BJ (cell line): ENCODE results near the gene ARHGAP26. TPM values are rescaled to one million over a fixed set of nuclear protein-coding genes. Genes with fewer than 3 reads are reported as not detected.

Experiments used
- CTCF ChIA-PET: fragments of 350-600 bp; formaldehyde crosslinking; extraction: SDS; loops from one replicate; lab custom pipeline; 2021; ENCODE audit warnings: antibody characterized with exemption, inconsistent platforms; lab: Yijun Ruan, JAX
- POLR2A ChIA-PET: fragments of 300-600 bp; sonication (Branson Sonifier 250); formaldehyde crosslinking; extraction: SDS; loops from one replicate; lab custom pipeline; 2021; ENCODE audit warnings: antibody characterized with exemption; lab: Charles Lee
- DNase-seq: peaks from one replicate; pipeline ENCODE4 v3.0.0-alpha.2; 2011; ENCODE audit warnings: low read depth
- H3K27me3 ChIP-seq: 2 replicates; pipeline ENCODE4 v1.6.0; 2011; ENCODE audit warnings: low read length; ENCODE audit not compliant: control insufficient read depth, insufficient read depth
- H3K36me3 ChIP-seq: 2 replicates; pipeline ENCODE4 v1.5.1; 2011; ENCODE audit warnings: low read length; ENCODE audit not compliant: control insufficient read depth, insufficient read depth
- H3K4me3 ChIP-seq: 2 replicates; pipeline ENCODE4 v1.5.1; 2011; ENCODE audit warnings: low read depth, mild to moderate bottlenecking, control low read depth, low read length
- CTCF ChIP-seq: IDR thresholded peaks from 2 replicates; pipeline ENCODE4 v1.5.1; 2011; ENCODE audit warnings: low read depth, mild to moderate bottlenecking, control low read depth, inconsistent platforms, low read length, moderate library complexity; ENCODE audit not compliant: insufficient read depth
- polyA plus RNA-seq: library from polyadenylated mRNA; depleted of rRNA; stranded (reverse); fragments of >200 nt; gene quantifications from 2 replicates; pipeline ENCODE4 v1.2.3, GENCODE V29; 2011

Gene ARHGAP26
- polyA plus RNA-seq, 1 experiment, result 4.8 TPM

- no peak overlapping the region for H3K4me3 ChIP-seq
- ChIA-PET CTCF (interaction anchor here (0.9 to 2.5 kb wide), 2 partner anchors 122 to 126 kb away, joined by 4 to 7 read pairs; no protein-coding TSS in a partner anchor), POLR2A (no interaction called here)
- TF ChIP-seq CTCF, result no peak
- H3K27me3 ChIP-seq, result peaks cover 2% of the 10 kb centered on the region; the same call in 1 of the 2 replicates
- no peaks in the 10 kb centered on the region for H3K36me3 ChIP-seq
- no peak for DNase-seq
Observed at GRCh38 chr5:142838845-142839244, 68.7 kb downstream of the ARHGAP26 start.

GRCh38 chr5:142839711-142840346, 69.7 kb downstream of the ARHGAP26 start:
- no peak for DNase-seq
- ChIA-PET POLR2A (no interaction called here), CTCF (interaction anchor here (2.5 kb wide), 1 partner anchor 127 kb away, joined by 7 read pairs; no protein-coding TSS in a partner anchor)
- H3K27me3 ChIP-seq, result peaks cover 2% of the 10 kb centered on the region; the same call in 1 of the 2 replicates
- H3K4me3 ChIP-seq, result no peak overlapping the region
- TF ChIP-seq CTCF, result no peak
- no peaks in the 10 kb centered on the region for H3K36me3 ChIP-seq

GRCh38 chr5:142840575-142840974, 70.4 kb downstream of the ARHGAP26 start:
- Histone ChIP-seq H3K4me3 (no peak overlapping the region), H3K27me3 (peaks cover 2% of the 10 kb centered on the region; the same call in 1 of the 2 replicates), H3K36me3 (no peaks in the 10 kb centered on the region)
- no peak for TF ChIP-seq CTCF
- ChIA-PET CTCF (no interaction called here), POLR2A (no interaction called here)
- no peak for DNase-seq

GRCh38 chr5:142841511-142842265, 71.5 kb downstream of the ARHGAP26 start:
- no peaks in the 10 kb centered on the region for H3K36me3 ChIP-seq
- no peak for DNase-seq
- CTCF ChIA-PET, result interaction anchor here (1.1 kb wide), 1 partner anchor 23 kb away, joined by 3 read pairs; no protein-coding TSS in a partner anchor
- TF ChIP-seq CTCF, result no peak
- H3K27me3 ChIP-seq, result peaks cover 2% of the 10 kb centered on the region; the same call in 1 of the 2 replicates
- POLR2A ChIA-PET, result no interaction called here
- H3K4me3 ChIP-seq, result no peak overlapping the region
